ENCODE data around the gene OLFML2B.

The OLFML2B gene

GRCh38 chr1:162010175-162010506, 13.5 kb downstream of the OLFML2B start:
- TF ChIP-seq TARDBP (IDR thresholded peaks at IDR 0.05) (no peak), LEF1 (IDR thresholded peaks at IDR 0.05; ENCODE audit: borderline replicate concordance) (no peak), NFRKB (IDR thresholded peaks at IDR 0.05) (no peak), SUZ12 (IDR thresholded peaks at IDR 0.05) (no peak), L3MBTL2 (conservative IDR thresholded peaks at IDR 0.05) (no peak), FOXA1 (IDR thresholded peaks at IDR 0.05) (no peak), PKNOX1 (IDR thresholded peaks at IDR 0.05) (no peak), SP1 (IDR thresholded peaks at IDR 0.05) (no peak), HDGF (IDR thresholded peaks at IDR 0.05; ENCODE audit: borderline replicate concordance) (no peak), CTBP1 (IDR thresholded peaks at IDR 0.05; ENCODE audit: borderline replicate concordance) (no peak), ELF4 (IDR thresholded peaks at IDR 0.05) (no peak), FOXM1 (IDR thresholded peaks at IDR 0.05; ENCODE audit: borderline replicate concordance) (no peak), ZNF384 (IDR thresholded peaks at IDR 0.05) (no peak), ARNT (IDR thresholded peaks at IDR 0.05) (no peak), FOXK2 (IDR thresholded peaks at IDR 0.05) (no peak), BHLHE40 (IDR thresholded peaks at IDR 0.05; ENCODE audit: borderline replicate concordance) (no peak)
- DNase-seq (ENCODE audit: extremely low spot score), result no peak
- POLR2A ChIA-PET, result no interaction called here
- CTCF ChIA-PET, result no interaction called here

GRCh38 chr1:162009501-162010174, 14.0 kb downstream of the OLFML2B start:
- DNase-seq (ENCODE audit: extremely low spot score), result no peak
- CTCF ChIA-PET, result no interaction called here
- POLR2A ChIA-PET, result no interaction called here
- no peak for TF ChIP-seq ZNF384 (IDR thresholded peaks at IDR 0.05)

- no peak for DNase-seq (ENCODE audit: extremely low spot score)
- ChIA-PET POLR2A (no interaction called here), CTCF (no interaction called here)
- TF ChIP-seq NFRKB (IDR thresholded peaks at IDR 0.05) (no peak), PKNOX1 (IDR thresholded peaks at IDR 0.05) (no peak), ZNF384 (IDR thresholded peaks at IDR 0.05) (no peak), LEF1 (IDR thresholded peaks at IDR 0.05; ENCODE audit: borderline replicate concordance) (no peak), FOXM1 (IDR thresholded peaks at IDR 0.05; ENCODE audit: borderline replicate concordance) (no peak), SUZ12 (IDR thresholded peaks at IDR 0.05) (no peak), BHLHE40 (IDR thresholded peaks at IDR 0.05; ENCODE audit: borderline replicate concordance) (no peak), L3MBTL2 (conservative IDR thresholded peaks at IDR 0.05) (no peak), FOXA1 (IDR thresholded peaks at IDR 0.05) (no peak), SP1 (IDR thresholded peaks at IDR 0.05) (no peak), CTBP1 (IDR thresholded peaks at IDR 0.05; ENCODE audit: borderline replicate concordance) (no peak), FOXK2 (IDR thresholded peaks at IDR 0.05) (no peak), ELF4 (IDR thresholded peaks at IDR 0.05) (no peak), TARDBP (IDR thresholded peaks at IDR 0.05) (no peak), HDGF (IDR thresholded peaks at IDR 0.05; ENCODE audit: borderline replicate concordance) (no peak), ARNT (IDR thresholded peaks at IDR 0.05) (no peak)
Measured at GRCh38 chr1:162008799-162009198, 14.9 kb downstream of the OLFML2B start.

GRCh38 chr1:162007466-162007865, 16.2 kb downstream of the OLFML2B start:
- CTCF ChIA-PET, result no interaction called here
- no peak for DNase-seq (ENCODE audit: extremely low spot score)
- no peak for TF ChIP-seq NFRKB (IDR thresholded peaks at IDR 0.05)
- no peak for TF ChIP-seq ARNT (IDR thresholded peaks at IDR 0.05)
- no peak for TF ChIP-seq TARDBP (IDR thresholded peaks at IDR 0.05)
- TF ChIP-seq ELF4 (IDR thresholded peaks at IDR 0.05), result no peak
- no peak for TF ChIP-seq FOXK2 (IDR thresholded peaks at IDR 0.05)
- TF ChIP-seq BHLHE40 (IDR thresholded peaks at IDR 0.05; ENCODE audit: borderline replicate concordance), result no peak
- TF ChIP-seq SP1 (IDR thresholded peaks at IDR 0.05), result no peak
- no peak for TF ChIP-seq L3MBTL2 (conservative IDR thresholded peaks at IDR 0.05)
- TF ChIP-seq HDGF (IDR thresholded peaks at IDR 0.05; ENCODE audit: borderline replicate concordance), result no peak
- no peak for TF ChIP-seq LEF1 (IDR thresholded peaks at IDR 0.05; ENCODE audit: borderline replicate concordance)
- POLR2A ChIA-PET, result no interaction called here

- ChIA-PET CTCF (interaction anchor here (0.6 to 0.7 kb wide), 2 partner anchors 13 to 183 kb away, joined by 4 to 6 read pairs; no protein-coding TSS in a partner anchor), POLR2A (no interaction called here)
- no peak for DNase-seq (ENCODE audit: extremely low spot score)
- no peak for TF ChIP-seq BHLHE40 (IDR thresholded peaks at IDR 0.05; ENCODE audit: borderline replicate concordance)
- TF ChIP-seq ELF4 (IDR thresholded peaks at IDR 0.05), result no peak
- TF ChIP-seq CTBP1 (IDR thresholded peaks at IDR 0.05; ENCODE audit: borderline replicate concordance), result no peak
- TF ChIP-seq HDGF (IDR thresholded peaks at IDR 0.05; ENCODE audit: borderline replicate concordance), result no peak
- no peak for TF ChIP-seq FOXA1 (IDR thresholded peaks at IDR 0.05)
- no peak for TF ChIP-seq FOXK2 (IDR thresholded peaks at IDR 0.05)
Measured at GRCh38 chr1:162006081-162006480, 17.6 kb downstream of the OLFML2B start.

GRCh38 chr1:162004441-162004950, 19.2 kb downstream of the OLFML2B start:
- DNase-seq (ENCODE audit: extremely low spot score), result no peak
- ChIA-PET POLR2A (no interaction called here), CTCF (no interaction called here)
- TF ChIP-seq FOXM1 (IDR thresholded peaks at IDR 0.05; ENCODE audit: borderline replicate concordance), result no peak
- no peak for TF ChIP-seq FOXA1 (IDR thresholded peaks at IDR 0.05)
- TF ChIP-seq PKNOX1 (IDR thresholded peaks at IDR 0.05), result no peak
- TF ChIP-seq SP1 (IDR thresholded peaks at IDR 0.05), result no peak
- TF ChIP-seq SUZ12 (IDR thresholded peaks at IDR 0.05), result no peak
- no peak for TF ChIP-seq HDGF (IDR thresholded peaks at IDR 0.05; ENCODE audit: borderline replicate concordance)
- no peak for TF ChIP-seq ARNT (IDR thresholded peaks at IDR 0.05)
- no peak for TF ChIP-seq CTBP1 (IDR thresholded peaks at IDR 0.05; ENCODE audit: borderline replicate concordance)
- TF ChIP-seq NFRKB (IDR thresholded peaks at IDR 0.05), result no peak
- no peak for TF ChIP-seq LEF1 (IDR thresholded peaks at IDR 0.05; ENCODE audit: borderline replicate concordance)
- TF ChIP-seq L3MBTL2 (conservative IDR thresholded peaks at IDR 0.05), result no peak
- no peak for TF ChIP-seq TARDBP (IDR thresholded peaks at IDR 0.05)
- no peak for TF ChIP-seq ZNF384 (IDR thresholded peaks at IDR 0.05)
- no peak for TF ChIP-seq ELF4 (IDR thresholded peaks at IDR 0.05)

Data from HEK293T (cell line).